GM23338 (cell line): ENCODE results near the gene NPC1L1. TPM values are rescaled to one million over a fixed set of nuclear protein-coding genes. Genes with fewer than 3 reads are reported as not detected.

Source experiments
- ATAC-seq: fragments of 200-7000 bp; cut with Tn5 transposase; 3 replicates; pipeline ENCODE4 v1.9.1; 2020
- DNase-seq: peaks from one replicate; pipeline ENCODE4 v3.0.0-alpha.2; 2015; ENCODE audit warnings: low spot score
- H2AFZ ChIP-seq: fragments of 200-600 bp; sonication (generic); 2 replicates; pipeline ENCODE4 v1.8.0; 2016; ENCODE audit warnings: antibody characterized with exemption, mild to moderate bottlenecking, moderate library complexity
- H3F3A ChIP-seq: fragments of 200-600 bp; sonication (generic); replicated peaks from 2 replicates; pipeline ENCODE4 v1.8.0; 2017; ENCODE audit warnings: antibody characterized with exemption, mixed run types, low read depth
- H3K27ac ChIP-seq: fragments of 200-600 bp; sonication (generic); 2 replicates; pipeline ENCODE4 v1.6.1; 2016; ENCODE audit warnings: low read depth
- H3K27me3 ChIP-seq: fragments of 200-600 bp; sonication (generic); 2 replicates; pipeline ENCODE4 v1.8.0; 2016; ENCODE audit warnings: mild to moderate bottlenecking, mixed run types, moderate library complexity; ENCODE audit not compliant: insufficient read depth
- H3K36me3 ChIP-seq: fragments of 200-600 bp; sonication (generic); 2 replicates; pipeline ENCODE4 v1.8.0; 2016; ENCODE audit warnings: mild to moderate bottlenecking; ENCODE audit not compliant: insufficient read depth
- H3K4me1 ChIP-seq: fragments of 200-600 bp; sonication (generic); 2 replicates; pipeline ENCODE4 v1.8.0; 2016; ENCODE audit warnings: mild to moderate bottlenecking, moderate library complexity; ENCODE audit not compliant: insufficient read depth
- H3K4me2 ChIP-seq: fragments of 200-600 bp; sonication (generic); 2 replicates; pipeline ENCODE4 v1.7.1; 2017; ENCODE audit warnings: mixed run types
- H3K4me3 ChIP-seq: fragments of 200-600 bp; sonication (generic); 2 replicates; pipeline ENCODE4 v1.6.1; 2016; ENCODE audit warnings: mixed run types
- H3K79me2 ChIP-seq: fragments of 200-600 bp; sonication (generic); replicated peaks from 2 replicates; pipeline ENCODE4 v1.8.0; 2017; ENCODE audit warnings: mild to moderate bottlenecking; ENCODE audit not compliant: insufficient read depth
- H3K9me2 ChIP-seq: fragments of 200-600 bp; sonication (generic); 2 replicates; pipeline ENCODE4 v1.8.0; 2017; ENCODE audit not compliant: insufficient read depth
- H4K20me1 ChIP-seq: fragments of 200-600 bp; sonication (generic); replicated peaks from 2 replicates; pipeline ENCODE4 v1.8.0; 2017; ENCODE audit warnings: mild to moderate bottlenecking; ENCODE audit not compliant: insufficient read depth
- H3K27ac Mint-ChIP-seq: 2 replicates; pipeline ENCODE4 v1.8.0; 2020; ENCODE audit warnings: inconsistent platforms, mild to moderate bottlenecking, moderate library complexity, mixed read lengths
- H3K27me3 Mint-ChIP-seq: 3 replicates; pipeline ENCODE4 v1.8.0; 2022; ENCODE audit warnings: low read depth, mild to moderate bottlenecking, moderate library complexity, mixed read lengths, inconsistent platforms; ENCODE audit not compliant: insufficient read depth, poor library complexity
- H3K36me3 Mint-ChIP-seq: 3 replicates; pipeline ENCODE4 v1.8.0; 2021; ENCODE audit warnings: low read depth, mild to moderate bottlenecking, inconsistent platforms, moderate library complexity, mixed read lengths
- H3K4me1 Mint-ChIP-seq: 3 replicates; pipeline ENCODE4 v1.8.0; 2020; ENCODE audit warnings: mild to moderate bottlenecking, inconsistent platforms, mixed read lengths
- H3K4me3 Mint-ChIP-seq: 3 replicates; pipeline ENCODE4 v1.8.0; 2021; ENCODE audit warnings: moderate library complexity, mild to moderate bottlenecking, inconsistent platforms, mixed read lengths
- H3K9me3 Mint-ChIP-seq: 3 replicates; pipeline ENCODE4 v1.8.0; 2020; ENCODE audit warnings: moderate library complexity, mild to moderate bottlenecking, inconsistent platforms, mixed read lengths
- CREB1 ChIP-seq: fragments of 250-450 bp; sonication (Bioruptor Pico); IDR thresholded peaks from 2 replicates; pipeline ENCODE4 v1.5.0; 2020; ENCODE audit warnings: low read depth, mild to moderate bottlenecking, moderate library complexity
- CTCF ChIP-seq, 2 experiments: fragments of 200-600 bp in 1 of 2; sonication (generic) in 1 of 2; conservative IDR thresholded peaks; 2 replicates each; pipeline versions ENCODE4 v1.5.1 to v1.6.1; 2016 to 2017; ENCODE audit warnings: antibody characterized with exemption in 2 of 2, low read depth in 2 of 2, mild to moderate bottlenecking in 2 of 2, moderate library complexity in 1 of 2
- EZH2 ChIP-seq: fragments of 200-600 bp; sonication (generic); IDR thresholded peaks from one replicate; pipeline ENCODE4 v1.8.0; 2017; ENCODE audit warnings: antibody characterized with exemption, mild to moderate bottlenecking, low read depth; ENCODE audit not compliant: unreplicated experiment
- JUNB ChIP-seq: IDR thresholded peaks from one replicate; pipeline ENCODE4 v1.6.1; 2016; ENCODE audit warnings: antibody characterized with exemption; ENCODE audit not compliant: unreplicated experiment
- NANOG ChIP-seq: IDR thresholded peaks from 2 replicates; pipeline ENCODE4 v1.6.1; 2016; ENCODE audit warnings: antibody characterized with exemption, borderline replicate concordance
- POLR2AphosphoS5 ChIP-seq: IDR thresholded peaks from 2 replicates; pipeline ENCODE4 v1.6.1; 2016; ENCODE audit warnings: antibody characterized with exemption, low read depth
- REST ChIP-seq: IDR thresholded peaks from one replicate; pipeline ENCODE4 v1.6.1; 2018; ENCODE audit warnings: antibody characterized with exemption; ENCODE audit not compliant: unreplicated experiment
- STAT1 ChIP-seq: IDR thresholded peaks from one replicate; pipeline ENCODE4 v1.6.1; 2016; ENCODE audit warnings: antibody characterized with exemption; ENCODE audit not compliant: unreplicated experiment
- ZNF331 ChIP-seq: fragments of 250-450 bp; sonication (Bioruptor Pico); IDR thresholded peaks from 2 replicates; pipeline ENCODE4 v1.5.0; 2020; ENCODE audit warnings: low read depth, mild to moderate bottlenecking, moderate library complexity
- ZNF462 ChIP-seq: fragments of 250-450 bp; sonication (Bioruptor Pico); IDR thresholded peaks from 2 replicates; pipeline ENCODE4 v1.5.0; 2020; ENCODE audit warnings: mild to moderate bottlenecking, moderate library complexity
- polyA plus RNA-seq: library from polyadenylated mRNA; unstranded; fragments of >200 nt; fragmentation: Nextera tagmentation; extraction: Ambion mirVana; gene quantifications from 2 replicates; pipeline ENCODE4 v1.2.1, GENCODE V29; 2016
- total RNA-seq: library from RNA; depleted of rRNA; stranded (reverse); fragments of >200 nt; shearing (Covaris generic); gene quantifications from 2 replicates; pipeline ENCODE4 v1.2.3, GENCODE V29; 2014
- TF ChIP-seq, protein P1 (sequence below): IDR thresholded peaks from 2 replicates; pipeline ENCODE4 v1.6.1; 2016; ENCODE audit warnings: antibody characterized with exemption

NPC1L1 gene
- total and polyA plus RNA-seq, 2 experiments from 2014 or later, result 0.03 TPM; not detected in 1

DNA sequence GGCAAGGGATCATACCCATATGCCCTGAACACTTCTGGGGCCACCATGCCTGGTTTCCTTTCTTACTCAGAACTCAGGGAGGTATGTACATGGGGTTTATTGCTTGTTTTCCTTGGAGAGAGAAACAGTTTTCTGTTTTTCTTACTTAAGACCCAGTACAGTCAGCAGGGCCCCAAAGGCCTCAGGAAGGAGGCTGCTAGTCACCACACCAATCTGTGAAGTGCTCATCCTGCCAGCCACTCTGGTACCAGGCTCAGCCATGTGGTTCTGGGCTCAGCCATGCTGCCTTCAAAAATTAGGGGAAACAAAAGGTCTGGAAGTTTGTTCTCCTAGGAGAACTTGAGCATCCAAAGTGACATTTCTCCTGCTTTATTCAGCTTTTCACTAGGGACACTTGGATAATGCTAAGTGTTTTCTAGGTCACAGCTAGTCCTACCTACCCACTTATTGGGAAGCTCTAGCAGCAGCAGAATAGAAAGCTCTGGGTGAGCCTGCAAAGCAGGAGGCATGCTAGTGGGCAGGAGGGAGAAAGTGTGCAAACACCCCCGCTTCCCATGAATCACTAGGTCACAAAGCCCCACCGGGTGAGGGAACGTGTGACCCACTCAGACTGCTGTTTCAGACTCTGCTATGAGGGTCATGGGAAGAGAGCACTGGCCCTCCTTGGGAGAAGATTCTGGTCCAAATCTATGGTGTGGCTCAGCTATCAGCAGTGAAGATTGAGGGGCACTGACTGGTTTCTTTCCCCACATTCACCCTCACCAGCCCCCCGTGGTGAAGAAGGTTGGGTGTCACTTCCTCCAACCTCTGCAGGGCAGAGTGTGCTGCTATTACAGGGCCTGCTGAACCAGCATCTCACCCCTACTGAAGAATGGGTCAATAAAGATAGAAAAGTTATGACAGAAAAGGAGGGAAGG, 74.6 kb downstream of the NPC1L1 start (continued):
- TF ChIP-seq EZH2 (no peak), ZNF462 (CRISPR knock-in tag) (no peak), POLR2AphosphoS5 (no peak), JUNB (no peak), CREB1 (no peak)
- TF ChIP-seq, protein P1, sequence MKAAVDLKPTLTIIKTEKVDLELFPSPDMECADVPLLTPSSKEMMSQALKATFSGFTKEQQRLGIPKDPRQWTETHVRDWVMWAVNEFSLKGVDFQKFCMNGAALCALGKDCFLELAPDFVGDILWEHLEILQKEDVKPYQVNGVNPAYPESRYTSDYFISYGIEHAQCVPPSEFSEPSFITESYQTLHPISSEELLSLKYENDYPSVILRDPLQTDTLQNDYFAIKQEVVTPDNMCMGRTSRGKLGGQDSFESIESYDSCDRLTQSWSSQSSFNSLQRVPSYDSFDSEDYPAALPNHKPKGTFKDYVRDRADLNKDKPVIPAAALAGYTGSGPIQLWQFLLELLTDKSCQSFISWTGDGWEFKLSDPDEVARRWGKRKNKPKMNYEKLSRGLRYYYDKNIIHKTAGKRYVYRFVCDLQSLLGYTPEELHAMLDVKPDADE, result no peak

DNA sequence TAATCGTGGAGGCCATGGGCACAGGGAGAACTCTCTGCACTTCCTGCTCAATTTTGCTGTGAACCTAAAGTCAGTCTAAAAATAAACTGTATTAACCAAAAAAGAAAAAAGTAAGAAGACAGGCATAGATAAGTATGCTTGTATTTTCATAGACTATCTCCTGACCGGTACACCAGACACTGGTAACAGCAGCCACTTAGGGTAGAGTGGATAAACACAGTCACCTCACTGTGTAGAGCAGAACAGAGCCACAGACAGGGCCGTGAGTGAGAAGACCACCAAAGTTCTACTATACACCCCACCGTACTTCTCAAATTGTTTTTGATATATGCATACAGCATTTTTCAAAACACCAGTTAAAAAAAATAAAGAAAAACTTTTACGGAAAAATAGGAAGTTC, 75.6 kb downstream of the NPC1L1 start:
- Histone ChIP-seq H3F3A (no peaks in the 10 kb centered on the region), H3K27ac (no peak overlapping the region), H3K27me3 (no peaks in the 10 kb centered on the region), H4K20me1 (peaks cover 18% of the 10 kb centered on the region), H3K4me1 (no peaks in the 10 kb centered on the region), H3K9me2 (no peaks in the 10 kb centered on the region), H3K4me2 (no peak overlapping the region), H3K4me3 (no peak overlapping the region), H2AFZ (no peak overlapping the region), H3K36me3 (peaks cover 4% of the 10 kb centered on the region), H3K79me2 (peaks cover 66% of the 10 kb centered on the region)
- Mint-ChIP-seq H3K4me3 (no peak overlapping the region), H3K27me3 (peaks cover 3% of the 10 kb centered on the region), H3K4me1 (no peaks in the 10 kb centered on the region; the same call in 2 of the 3 replicates), H3K9me3 (no peaks in the 10 kb centered on the region), H3K27ac (no peak overlapping the region; the same call in 1 of the 2 replicates), H3K36me3 (peaks cover 18% of the 10 kb centered on the region; the same call in 2 of the 3 replicates)
- ATAC-seq (no peak), DNase-seq (no peak)
- TF ChIP-seq REST (no peak), STAT1 (no peak), CREB1 (no peak), POLR2AphosphoS5 (no peak), ZNF331 (CRISPR knock-in tag) (no peak), EZH2 (no peak), NANOG (no peak), CTCF (conservative IDR thresholded peaks at IDR 0.05; ENCODE audit: low read depth in 2 of 2) (no peak)
